ENCODE data around the gene PCGF1.
A peak's percentile ranks its signal among the peaks of the same experiment; 100 is the strongest.

PCGF1 gene

GRCh38 chr2:74501335-74502071, 6.0 kb downstream of the PCGF1 start:
- no peak overlapping the region for H3K27ac ChIP-seq
- no peak overlapping the region for H3K9ac ChIP-seq
- H3K9me3 ChIP-seq (replicated peaks in 1 of 11): peaks cover 0 to 10% (median 0%) of the 10 kb centered on the region in 11 experiments; a peak in 1 of 22 replicates
- peaks cover 11 to 27% (median 18%) of the 10 kb centered on the region in 11 experiments; a peak in 21 of 22 replicates for H3K36me3 ChIP-seq
- H3K4me3 ChIP-seq: peak overlapping the region in 1 of 10 experiments; percentile 53; a peak in 1 of 20 replicates
- H3K4me2 ChIP-seq: peak overlapping the region in 3 of 11 experiments; percentile 94 to 100 (median 98); a peak in 4 of 22 replicates
- peaks cover 0 to 55% (median 17%) of the 10 kb centered on the region in 11 experiments; a peak in 14 of 22 replicates for H4K20me1 ChIP-seq
- peaks cover 14 to 60% (median 29%) of the 10 kb centered on the region in 10 experiments for H3K4me1 ChIP-seq
- TF ChIP-seq Cebpa-rat (IDR thresholded peaks at IDR 0.05): no peak
- peaks cover 79 to 96% (median 94%) of the 10 kb centered on the region in 11 experiments for H3K27me3 ChIP-seq

GRCh38 chr2:74500578-74500946, 6.9 kb downstream of the PCGF1 start:
- Histone ChIP-seq H3K4me1 (peaks cover 5 to 50% (median 19%) of the 10 kb centered on the region in 10 experiments), H3K4me2 (no peak overlapping the region), H3K27me3 (peaks cover 88 to 100% (median 100%) of the 10 kb centered on the region in 11 experiments)

GRCh38 chr2:74499940-74500577, 7.4 kb downstream of the PCGF1 start:
- Histone ChIP-seq H3K9ac (no peak overlapping the region), H3K4me2 (no peak overlapping the region), H3K27me3 (peaks cover 88 to 100% (median 97%) of the 10 kb centered on the region in 11 experiments), H3K27ac (no peak overlapping the region), H3K4me3 (no peak overlapping the region), H3K4me1 (peaks cover 0 to 45% (median 15%) of the 10 kb centered on the region in 10 experiments; a peak in 18 of 20 replicates), H4K20me1 (peaks cover 0 to 56% (median 17%) of the 10 kb centered on the region in 11 experiments; a peak in 13 of 22 replicates), H3K36me3 (peaks cover under 1 to 18% (median 10%) of the 10 kb centered on the region in 11 experiments; a peak in 14 of 22 replicates), H3K9me3 (replicated peaks in 1 of 11) (peaks cover 0 to 10% (median 0%) of the 10 kb centered on the region in 11 experiments; a peak in 1 of 22 replicates)
- TF ChIP-seq Cebpa-rat (IDR thresholded peaks at IDR 0.05): no peak

More at GRCh38 chr2:74500578-74500946, 6.9 kb downstream of the PCGF1 start:
- Histone ChIP-seq H3K4me3 (no peak overlapping the region), H4K20me1 (peaks cover 0 to 56% (median 17%) of the 10 kb centered on the region in 11 experiments; a peak in 14 of 22 replicates), H3K9me3 (replicated peaks in 1 of 11) (peaks cover 0 to 10% (median 0%) of the 10 kb centered on the region in 11 experiments; a peak in 1 of 22 replicates), H3K9ac (no peak overlapping the region), H3K27ac (no peak overlapping the region), H3K36me3 (peaks cover 5 to 22% (median 13%) of the 10 kb centered on the region in 11 experiments)
- no peak for TF ChIP-seq Cebpa-rat (IDR thresholded peaks at IDR 0.05)

- Histone ChIP-seq H4K20me1 (peaks cover 0 to 56% (median 17%) of the 10 kb centered on the region in 11 experiments; a peak in 13 of 22 replicates), H3K4me1 (peaks cover 0 to 39% (median 14%) of the 10 kb centered on the region in 10 experiments; a peak in 18 of 20 replicates), H3K36me3 (peaks cover 2 to 19% (median 9%) of the 10 kb centered on the region in 11 experiments; a peak in 15 of 22 replicates), H3K4me2 (peak within 1 kb of the TSS in 2 of 11 experiments; percentile 5 to 6; a peak in 1 of 22 replicates), H3K27me3 (peaks cover 84 to 94% (median 90%) of the 10 kb centered on the region in 11 experiments), H3K27ac (no peak within 1 kb of the TSS), H3K4me3 (0 out of 20 replicates have a peak within 1 kb of the TSS, but pooled peaks of 1 of the 10 experiments have one; percentile 5), H3K9ac (no peak within 1 kb of the TSS), H3K9me3 (replicated peaks in 1 of 11) (peaks cover 0 to 10% (median 0%) of the 10 kb centered on the region in 11 experiments; a peak in 1 of 22 replicates)
- TF ChIP-seq Cebpa-rat (IDR thresholded peaks at IDR 0.05): no peak
These were observed 8.1 kb downstream of the PCGF1 start, which contains the start of gene LBX2 for GRCh38 chr2:74499267-74499939. Gene LBX2, minus strand, starts transcription at chr2:74499603. Its CDS starts 66 bp downstream, at chr2:74499537.

GRCh38 chr2:74498500-74499266, 8.8 kb downstream of the PCGF1 start:
- peaks cover 0 to 32% (median 14%) of the 10 kb centered on the region in 10 experiments; a peak in 18 of 20 replicates for H3K4me1 ChIP-seq
- 0 out of 20 replicates have a peak overlapping the region, but pooled peaks of 1 of the 10 experiments have one; percentile 5 for H3K4me3 ChIP-seq
- H3K36me3 ChIP-seq: peaks cover 5 to 23% (median 14%) of the 10 kb centered on the region in 11 experiments
- H3K27me3 ChIP-seq: peaks cover 77 to 87% (median 83%) of the 10 kb centered on the region in 11 experiments
- H3K4me2 ChIP-seq: peak overlapping the region in 2 of 11 experiments; percentile 5 to 6; a peak in 2 of 22 replicates
- no peak overlapping the region for H3K27ac ChIP-seq
- H3K9me3 ChIP-seq (replicated peaks in 1 of 11): peaks cover 0 to 10% (median 0%) of the 10 kb centered on the region in 11 experiments; a peak in 1 of 22 replicates
- peaks cover 0 to 56% (median 17%) of the 10 kb centered on the region in 11 experiments; a peak in 14 of 22 replicates for H4K20me1 ChIP-seq
- H3K9ac ChIP-seq: no peak overlapping the region
- no peak for TF ChIP-seq Cebpa-rat (IDR thresholded peaks at IDR 0.05)

- TF ChIP-seq Cebpa-rat (IDR thresholded peaks at IDR 0.05): no peak
- 0 out of 20 replicates have a peak overlapping the region, but pooled peaks of 1 of the 10 experiments have one; percentile 5 for H3K4me3 ChIP-seq
These were observed 9.6 kb downstream of the PCGF1 start for GRCh38 chr2:74497777-74498499.

More at GRCh38 chr2:74497777-74498499, 9.6 kb downstream of the PCGF1 start:
- Histone ChIP-seq H3K4me2 (peak overlapping the region in 2 of 11 experiments; percentile 5 to 6; a peak in 2 of 22 replicates), H3K9ac (no peak overlapping the region), H3K9me3 (replicated peaks in 1 of 11) (peaks cover 0 to 10% (median 0%) of the 10 kb centered on the region in 11 experiments; a peak in 1 of 22 replicates), H3K27ac (no peak overlapping the region), H3K27me3 (peaks cover 69 to 79% (median 76%) of the 10 kb centered on the region in 11 experiments), H3K4me1 (peaks cover 0 to 24% (median 8%) of the 10 kb centered on the region in 10 experiments; a peak in 17 of 20 replicates), H4K20me1 (peaks cover 0 to 57% (median 17%) of the 10 kb centered on the region in 11 experiments; a peak in 14 of 22 replicates), H3K36me3 (peaks cover 13 to 30% (median 21%) of the 10 kb centered on the region in 11 experiments)
